Mesothelial cell of epicardium (in vitro differentiated cells): ENCODE measurements around the gene AHRR. TPM values are rescaled to one million over a fixed set of nuclear protein-coding genes. Genes with fewer than 3 reads are reported as not detected.

Experiments
- DNase-seq, 2 experiments: peaks; one replicate each; pipeline ENCODE4 v3.0.0; 2021; ENCODE audit warnings: low spot score in 2 of 2; ENCODE audit not compliant: unreplicated experiment in 2 of 2
- H3K27ac Mint-ChIP-seq: 2 replicates; pipeline ENCODE4 v1.8.0; 2021; ENCODE audit warnings: mixed read lengths
- H3K27me3 Mint-ChIP-seq: 2 replicates; pipeline ENCODE4 v1.8.0; 2021; ENCODE audit warnings: low read depth, mixed read lengths
- H3K36me3 Mint-ChIP-seq: 2 replicates; pipeline ENCODE4 v1.8.0; 2021; ENCODE audit warnings: mixed read lengths
- H3K4me1 Mint-ChIP-seq: 2 replicates; pipeline ENCODE4 v1.8.0; 2021; ENCODE audit warnings: mixed read lengths
- H3K4me3 Mint-ChIP-seq: 2 replicates; pipeline ENCODE4 v1.8.0; 2021; ENCODE audit warnings: mild to moderate bottlenecking, moderate library complexity, mixed read lengths
- H3K9me3 Mint-ChIP-seq: 2 replicates; pipeline ENCODE4 v1.8.0; 2021; ENCODE audit warnings: mixed read lengths
- total RNA-seq: library from RNA; stranded (reverse); gene quantifications from 3 replicates; pipeline ENCODE4 v1.2.1, GENCODE V29; 2021
- TF ChIP-seq, protein P1 (sequence below): fragments of 200-600 bp; sonication (generic); IDR thresholded peaks from one replicate; pipeline ENCODE4 v1.5.0; 2021; ENCODE audit warnings: antibody characterized with exemption; ENCODE audit not compliant: unreplicated experiment

The AHRR gene
- total RNA-seq, 1 donor from 2014 or later, result 12.7 TPM

DNA sequence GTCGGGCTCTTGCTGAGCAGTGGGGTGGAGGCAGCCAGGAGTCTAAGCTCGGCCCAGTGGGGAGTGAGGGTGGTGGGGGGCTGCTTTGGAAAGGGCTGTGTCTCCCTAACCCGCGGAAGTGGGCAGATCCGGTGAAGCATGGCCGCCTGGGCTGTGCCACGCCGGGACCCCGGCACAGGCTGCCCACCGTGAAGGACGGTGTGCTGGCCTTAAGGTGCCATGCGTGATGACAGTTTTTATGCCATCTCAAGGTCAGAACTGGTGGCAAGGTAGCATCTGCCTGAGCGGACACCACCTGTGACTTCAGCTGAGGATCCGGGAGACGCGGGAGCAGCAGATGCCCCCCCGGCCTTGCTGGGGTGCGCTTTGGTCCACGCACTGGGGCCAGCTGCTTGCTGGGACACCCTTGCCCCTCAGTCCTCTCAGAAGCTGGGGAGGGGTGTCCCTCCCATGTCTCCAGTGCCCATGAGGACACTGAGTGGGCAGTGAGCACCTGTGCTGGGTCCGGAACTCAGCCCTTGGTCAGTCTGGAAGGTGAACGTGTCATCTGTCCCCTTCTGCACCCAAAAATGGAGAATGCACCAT, 53.9 kb downstream of the AHRR start:
- Mint-ChIP-seq H3K27ac (peak overlapping the region; percentile 97), H3K4me1 (peaks cover 34% of the 10 kb centered on the region), H3K36me3 (peaks cover 10% of the 10 kb centered on the region), H3K9me3 (peaks cover 6% of the 10 kb centered on the region), H3K4me3 (peak overlapping the region; percentile 16), H3K27me3 (peaks cover 8% of the 10 kb centered on the region)
- peak in 1 of 2 experiments; percentile 37 for DNase-seq
- TF ChIP-seq, protein P1, sequence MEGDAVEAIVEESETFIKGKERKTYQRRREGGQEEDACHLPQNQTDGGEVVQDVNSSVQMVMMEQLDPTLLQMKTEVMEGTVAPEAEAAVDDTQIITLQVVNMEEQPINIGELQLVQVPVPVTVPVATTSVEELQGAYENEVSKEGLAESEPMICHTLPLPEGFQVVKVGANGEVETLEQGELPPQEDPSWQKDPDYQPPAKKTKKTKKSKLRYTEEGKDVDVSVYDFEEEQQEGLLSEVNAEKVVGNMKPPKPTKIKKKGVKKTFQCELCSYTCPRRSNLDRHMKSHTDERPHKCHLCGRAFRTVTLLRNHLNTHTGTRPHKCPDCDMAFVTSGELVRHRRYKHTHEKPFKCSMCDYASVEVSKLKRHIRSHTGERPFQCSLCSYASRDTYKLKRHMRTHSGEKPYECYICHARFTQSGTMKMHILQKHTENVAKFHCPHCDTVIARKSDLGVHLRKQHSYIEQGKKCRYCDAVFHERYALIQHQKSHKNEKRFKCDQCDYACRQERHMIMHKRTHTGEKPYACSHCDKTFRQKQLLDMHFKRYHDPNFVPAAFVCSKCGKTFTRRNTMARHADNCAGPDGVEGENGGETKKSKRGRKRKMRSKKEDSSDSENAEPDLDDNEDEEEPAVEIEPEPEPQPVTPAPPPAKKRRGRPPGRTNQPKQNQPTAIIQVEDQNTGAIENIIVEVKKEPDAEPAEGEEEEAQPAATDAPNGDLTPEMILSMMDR, result no peak

- peak in 1 of 2 experiments; percentile 35 for DNase-seq
- Mint-ChIP-seq H3K27ac (peak overlapping the region; percentile 30), H3K4me3 (no peak overlapping the region), H3K36me3 (peaks cover 12% of the 10 kb centered on the region), H3K9me3 (peaks cover 9% of the 10 kb centered on the region), H3K27me3 (peaks cover 8% of the 10 kb centered on the region), H3K4me1 (peaks cover 34% of the 10 kb centered on the region)
- TF ChIP-seq, protein P1, result no peak
These were observed 54.6 kb downstream of the AHRR start for GRCh38 chr5:375921-376798.

DNA sequence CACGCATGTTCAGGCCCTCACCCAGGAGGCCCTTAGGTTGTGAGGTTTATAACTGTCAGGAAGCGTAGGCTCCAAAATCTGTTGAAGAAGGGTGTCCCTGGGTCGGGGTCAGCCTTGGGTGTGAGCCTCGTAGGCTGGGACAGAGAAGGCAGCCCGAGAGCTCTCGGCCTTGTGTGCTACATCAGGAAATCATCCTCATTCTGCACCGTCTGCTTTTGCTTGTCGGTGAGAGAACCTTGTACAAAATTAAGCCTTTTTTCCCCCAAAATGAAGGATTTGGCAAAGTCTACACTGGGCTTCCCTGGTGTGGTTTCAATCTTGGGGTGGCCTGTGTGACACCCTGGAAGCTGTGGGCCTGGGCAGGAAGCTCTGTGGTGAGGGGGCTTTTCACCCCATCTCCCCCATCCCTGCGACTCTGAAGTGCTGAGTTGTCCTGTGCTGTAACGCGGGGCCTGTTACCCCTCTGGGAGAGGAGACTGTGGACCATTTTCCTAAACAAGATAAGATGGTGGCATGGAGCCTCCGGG, 55.3 kb downstream of the AHRR start:
- no peak for DNase-seq
- H3K9me3 Mint-ChIP-seq, result peaks cover 13% of the 10 kb centered on the region
- H3K27ac Mint-ChIP-seq, result peak overlapping the region; percentile 30
- H3K4me1 Mint-ChIP-seq, result peaks cover 30% of the 10 kb centered on the region
- peaks cover 10% of the 10 kb centered on the region for H3K27me3 Mint-ChIP-seq
- H3K36me3 Mint-ChIP-seq, result peaks cover 16% of the 10 kb centered on the region
- H3K4me3 Mint-ChIP-seq, result no peak overlapping the region
- TF ChIP-seq, protein P1, result no peak

GRCh38 chr5:377326-377981, 55.9 kb downstream of the AHRR start:
- Mint-ChIP-seq H3K27ac (peak overlapping the region; percentile 30), H3K27me3 (peaks cover 13% of the 10 kb centered on the region), H3K36me3 (peaks cover 21% of the 10 kb centered on the region)

More at GRCh38 chr5:377326-377981, 55.9 kb downstream of the AHRR start:
- TF ChIP-seq, protein P1, result no peak
- H3K4me3 Mint-ChIP-seq, result no peak overlapping the region
- DNase-seq, result peak in 1 of 2 experiments; percentile 25
- H3K9me3 Mint-ChIP-seq, result peaks cover 19% of the 10 kb centered on the region
- H3K4me1 Mint-ChIP-seq, result peaks cover 25% of the 10 kb centered on the region
